GM12801 (cell line): ENCODE results near the gene HELZ2.

ENCODE experiments used
- CTCF ChIP-seq: IDR thresholded peaks from one replicate; pipeline ENCODE4 v1.5.1; 2011; ENCODE audit warnings: control low read depth; ENCODE audit not compliant: insufficient read length; ENCODE audit errors: extremely low read depth

The HELZ2 gene

GRCh38 chr20:63536997-63537524, 37.0 kb downstream of the HELZ2 start, which contains the start of gene PTK6:
PTK6 (minus strand) TSS chr20:63537376; CDS start chr20:63537314, 62 bp downstream.
- TF ChIP-seq CTCF, result no peak

- no peak for TF ChIP-seq CTCF
These were observed 37.6 kb downstream of the HELZ2 start for GRCh38 chr20:63536241-63536977.

- TF ChIP-seq CTCF, result no peak
These were observed 39.0 kb downstream of the HELZ2 start for GRCh38 chr20:63534831-63535651.

GRCh38 chr20:63534427-63534830, 39.6 kb downstream of the HELZ2 start:
- TF ChIP-seq CTCF, result no peak

GRCh38 chr20:63533871-63534393, 40.1 kb downstream of the HELZ2 start:
- no peak for TF ChIP-seq CTCF

- TF ChIP-seq CTCF, result no peak
These were observed 40.7 kb downstream of the HELZ2 start for GRCh38 chr20:63533388-63533787.

GRCh38 chr20:63532449-63532971, 41.5 kb downstream of the HELZ2 start:
- no peak for TF ChIP-seq CTCF
